AG04450 (cell line): ENCODE results near the gene PDLIM4. TPM values are rescaled to one million over a fixed set of nuclear protein-coding genes. Genes with fewer than 3 reads are reported as not detected.

Experiments
- CTCF ChIA-PET: fragments of 300-600, 350-600 bp; formaldehyde crosslinking; extraction: SDS; loops from one replicate; lab custom pipeline; 2022; ENCODE audit warnings: antibody characterized with exemption, inconsistent platforms; lab: Charles Lee
- POLR2A ChIA-PET: fragments of 350-600 bp; formaldehyde crosslinking; extraction: SDS; loops from one replicate; lab custom pipeline; 2021; ENCODE audit warnings: antibody characterized with exemption, inconsistent platforms; lab: Yijun Ruan, JAX
- DNase-seq: peaks from one replicate; pipeline ENCODE4 v3.0.0-alpha.2; 2011; ENCODE audit warnings: low read depth, low spot score
- H3K27ac ChIP-seq: one replicate; pipeline ENCODE4 v1.5.1; 2012; ENCODE audit warnings: low read depth, low read length, control low read depth
- H3K27me3 ChIP-seq: one replicate; pipeline ENCODE4 v1.6.0; 2012; ENCODE audit warnings: low read length; ENCODE audit not compliant: control insufficient read depth, insufficient read depth
- H3K4me3 ChIP-seq: 2 replicates; pipeline ENCODE4 v1.5.1; 2011; ENCODE audit warnings: mild to moderate bottlenecking, low read depth, low read length, control low read depth
- H3K9me3 ChIP-seq: 2 replicates; pipeline ENCODE4 v1.5.1; 2012; ENCODE audit warnings: low read length; ENCODE audit not compliant: control insufficient read depth, insufficient read depth
- polyA minus RNA-seq: library from RNA; depleted of rRNA, polyadenylated mRNA; stranded (reverse); fragments of >200 nt; gene quantifications from 2 replicates; pipeline ENCODE4 v1.2.3, GENCODE V29; 2011; rRNA and poly(A)+ RNA removed
- polyA plus RNA-seq: library from polyadenylated mRNA; depleted of rRNA; stranded (reverse); fragments of >200 nt; gene quantifications from 2 replicates; pipeline ENCODE4 v1.2.3, GENCODE V29; 2011; rRNA removed
- TF ChIP-seq, protein P1 (sequence below): IDR thresholded peaks from 2 replicates; pipeline ENCODE4 v1.5.1; 2011; ENCODE audit warnings: low read depth, low read length, control low read depth, inconsistent platforms

Gene PDLIM4, protein sequence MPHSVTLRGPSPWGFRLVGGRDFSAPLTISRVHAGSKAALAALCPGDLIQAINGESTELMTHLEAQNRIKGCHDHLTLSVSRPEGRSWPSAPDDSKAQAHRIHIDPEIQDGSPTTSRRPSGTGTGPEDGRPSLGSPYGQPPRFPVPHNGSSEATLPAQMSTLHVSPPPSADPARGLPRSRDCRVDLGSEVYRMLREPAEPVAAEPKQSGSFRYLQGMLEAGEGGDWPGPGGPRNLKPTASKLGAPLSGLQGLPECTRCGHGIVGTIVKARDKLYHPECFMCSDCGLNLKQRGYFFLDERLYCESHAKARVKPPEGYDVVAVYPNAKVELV
- polyA plus RNA-seq, result 43.4 and 64.2 TPM in 2 replicates
- 52.0 and 86.8 TPM in 2 replicates for polyA minus RNA-seq

DNA sequence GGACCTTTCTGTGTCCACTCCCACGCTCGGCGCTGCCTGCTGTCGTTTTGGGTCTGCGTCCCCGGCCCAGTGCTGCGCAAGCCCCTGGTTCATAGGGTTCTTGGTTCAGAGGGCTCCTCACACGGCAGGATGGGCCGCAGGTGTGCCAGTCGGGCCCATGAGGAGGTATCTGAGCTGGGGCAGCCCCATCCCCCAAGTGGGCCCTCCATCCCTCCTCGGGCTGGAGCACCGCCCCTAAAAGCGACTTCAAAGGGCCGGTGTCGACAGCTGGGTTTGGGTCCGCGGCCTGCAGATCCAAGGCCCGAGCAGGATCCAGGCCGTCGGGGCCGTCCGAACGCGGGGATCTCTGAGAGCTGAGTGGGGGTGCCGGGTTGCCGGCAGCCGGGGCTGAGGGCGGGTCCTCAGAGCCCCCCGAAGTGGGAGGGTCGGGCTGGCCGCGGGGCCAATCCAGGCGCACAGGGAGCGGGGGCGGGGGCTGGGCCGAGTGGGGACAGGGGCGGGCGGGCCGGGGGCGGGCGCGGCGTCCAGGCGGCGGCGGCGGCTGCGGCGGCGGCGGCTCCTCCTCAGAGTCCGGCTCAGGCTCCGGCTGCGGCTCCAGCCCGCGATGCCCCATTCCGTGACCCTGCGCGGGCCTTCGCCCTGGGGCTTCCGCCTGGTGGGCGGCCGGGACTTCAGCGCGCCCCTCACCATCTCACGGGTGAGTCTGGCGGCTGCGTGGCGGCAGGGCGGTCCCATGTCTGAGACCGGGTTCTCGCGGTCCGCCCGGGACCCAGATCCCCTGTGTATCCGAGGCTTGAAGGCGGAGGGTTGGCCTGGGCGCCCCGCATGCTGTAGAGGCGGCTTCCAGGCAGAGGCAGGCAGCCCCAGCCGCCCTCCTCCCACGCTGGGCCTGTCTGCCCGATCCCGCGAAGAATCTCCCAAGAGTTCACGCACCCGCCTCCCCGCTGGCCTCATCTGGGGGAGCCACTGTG is at the start of gene PDLIM4:
Gene PDLIM4 (plus strand): TSS at position 566 of the 971 bp plus-strand sequence. CDS start 39 bp downstream, at position 605.
- TF ChIP-seq, protein P1, sequence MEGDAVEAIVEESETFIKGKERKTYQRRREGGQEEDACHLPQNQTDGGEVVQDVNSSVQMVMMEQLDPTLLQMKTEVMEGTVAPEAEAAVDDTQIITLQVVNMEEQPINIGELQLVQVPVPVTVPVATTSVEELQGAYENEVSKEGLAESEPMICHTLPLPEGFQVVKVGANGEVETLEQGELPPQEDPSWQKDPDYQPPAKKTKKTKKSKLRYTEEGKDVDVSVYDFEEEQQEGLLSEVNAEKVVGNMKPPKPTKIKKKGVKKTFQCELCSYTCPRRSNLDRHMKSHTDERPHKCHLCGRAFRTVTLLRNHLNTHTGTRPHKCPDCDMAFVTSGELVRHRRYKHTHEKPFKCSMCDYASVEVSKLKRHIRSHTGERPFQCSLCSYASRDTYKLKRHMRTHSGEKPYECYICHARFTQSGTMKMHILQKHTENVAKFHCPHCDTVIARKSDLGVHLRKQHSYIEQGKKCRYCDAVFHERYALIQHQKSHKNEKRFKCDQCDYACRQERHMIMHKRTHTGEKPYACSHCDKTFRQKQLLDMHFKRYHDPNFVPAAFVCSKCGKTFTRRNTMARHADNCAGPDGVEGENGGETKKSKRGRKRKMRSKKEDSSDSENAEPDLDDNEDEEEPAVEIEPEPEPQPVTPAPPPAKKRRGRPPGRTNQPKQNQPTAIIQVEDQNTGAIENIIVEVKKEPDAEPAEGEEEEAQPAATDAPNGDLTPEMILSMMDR, result no peak
- Histone ChIP-seq H3K4me3 (peak within 1 kb of the TSS; percentile 81), H3K27ac (peak within 1 kb of the TSS; percentile 99), H3K9me3 (no peaks in the 10 kb centered on the region; the same call in 1 of the 2 replicates), H3K27me3 (no peaks in the 10 kb centered on the region)
- DNase-seq, result no peak
- CTCF ChIA-PET, result interaction anchor here (9.7 kb wide), 1 partner anchor 19 kb away, joined by 55 read pairs; no protein-coding TSS in a partner anchor
- POLR2A ChIA-PET, result interaction anchor here (1.4 kb wide), 2 partner anchors 32 to 36 kb away, joined by 5 to 6 read pairs; partner anchors contain the start of gene SLC22A4

DNA sequence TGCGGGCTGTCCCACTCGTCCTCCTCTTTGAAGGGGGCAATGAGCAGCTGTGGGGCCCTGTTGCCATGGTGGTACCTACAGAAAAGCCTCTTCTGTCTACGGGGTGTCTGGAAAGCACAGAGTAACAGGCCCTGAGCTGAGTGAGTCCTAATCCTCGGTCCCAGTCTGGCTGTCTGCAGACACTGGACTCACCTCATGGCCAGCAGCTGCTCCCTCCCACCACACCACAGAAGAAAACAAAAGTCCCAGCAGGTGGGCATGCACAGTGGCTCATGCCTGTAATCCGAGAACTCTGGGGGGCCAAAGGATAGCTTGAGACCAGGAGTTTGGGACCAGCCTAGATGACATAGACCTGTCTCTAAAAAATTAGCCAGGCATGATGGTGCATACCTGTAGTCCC is 49.7 kb upstream of the PDLIM4 start:
- POLR2A ChIA-PET, result interaction anchor here (0.6 kb wide), 1 partner anchor 17 kb away, joined by 5 read pairs; no protein-coding TSS in a partner anchor
- CTCF ChIA-PET, result interaction anchor here (1.7 to 3.1 kb wide), 3 partner anchors 17 to 144 kb away, joined by 6 to 18 read pairs (median 7); no protein-coding TSS in a partner anchor

DNA sequence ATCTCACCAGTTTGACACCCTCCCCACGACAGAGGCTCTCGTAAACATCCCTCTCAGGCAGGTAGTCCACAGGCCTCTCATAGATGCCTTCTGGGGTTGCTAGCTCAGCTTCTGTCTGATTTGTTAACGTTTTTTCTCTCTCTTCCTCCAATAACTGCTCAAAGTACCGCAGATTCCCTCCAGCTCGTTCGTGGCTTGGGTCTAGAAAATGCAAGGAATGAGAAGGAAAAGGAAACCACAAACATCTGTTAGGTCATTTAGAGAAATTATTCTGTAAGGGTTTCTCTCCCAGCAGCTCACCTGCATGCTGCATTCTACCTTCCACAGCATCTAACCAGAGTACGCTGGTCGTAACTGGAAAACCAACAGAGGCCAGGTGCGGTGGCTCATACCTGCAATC is 48.4 kb upstream of the PDLIM4 start:
- H3K27me3 ChIP-seq, result no peaks in the 10 kb centered on the region
- ChIA-PET POLR2A (interaction anchor here (0.7 to 1.0 kb wide), 2 partner anchors 12 to 114 kb away, joined by 3 read pairs; no protein-coding TSS in a partner anchor), CTCF (interaction anchor here (1.3 to 1.8 kb wide), 2 partner anchors 19 to 145 kb away, joined by 3 to 7 read pairs; no protein-coding TSS in a partner anchor)
- no peak for DNase-seq
- H3K27ac ChIP-seq, result peak overlapping the region; percentile 61
- TF ChIP-seq, protein P1, result no peak
- no peak overlapping the region for H3K4me3 ChIP-seq
- H3K9me3 ChIP-seq, result no peaks in the 10 kb centered on the region

More for the DNA sequence above, 49.7 kb upstream of the PDLIM4 start:
- H3K27me3 ChIP-seq, result no peaks in the 10 kb centered on the region
- no peak overlapping the region for H3K27ac ChIP-seq
- H3K4me3 ChIP-seq, result no peak overlapping the region
- TF ChIP-seq, protein P1, result no peak
- no peak for DNase-seq
- H3K9me3 ChIP-seq, result no peaks in the 10 kb centered on the region

DNA sequence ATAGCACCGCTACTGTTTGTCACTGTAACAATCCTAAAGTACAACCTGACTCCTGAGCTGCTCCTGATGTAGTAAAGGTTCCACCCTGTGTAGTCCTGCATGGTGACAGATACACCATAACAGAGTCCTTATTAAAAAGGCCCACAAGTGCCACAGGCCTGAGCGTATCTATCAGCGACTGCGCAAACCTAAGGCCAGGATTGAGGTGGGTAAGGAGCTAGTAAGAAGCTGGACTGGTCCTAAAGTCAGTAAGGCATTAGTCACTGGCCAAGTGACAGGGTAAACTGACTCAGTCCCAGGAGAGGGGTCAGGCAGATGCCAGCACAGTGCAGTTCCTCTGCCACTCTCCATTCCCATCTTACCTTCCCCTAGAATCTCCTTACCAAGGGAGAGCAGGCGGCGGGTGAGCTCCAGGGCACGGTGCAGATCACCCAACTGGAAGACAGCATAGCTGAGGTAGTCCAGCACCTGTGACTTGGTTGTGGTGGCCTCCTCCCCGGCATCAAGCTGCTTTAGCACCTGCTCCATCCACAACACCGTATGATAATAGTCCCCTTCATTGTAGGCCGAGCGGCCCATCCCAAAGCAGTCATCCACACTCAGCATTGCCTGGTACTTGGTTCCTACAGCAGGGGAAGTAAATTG is 47.5 kb upstream of the PDLIM4 start:
- no peaks in the 10 kb centered on the region for H3K27me3 ChIP-seq
- TF ChIP-seq, protein P1, result no peak
- no peak overlapping the region for H3K27ac ChIP-seq
- no peaks in the 10 kb centered on the region for H3K9me3 ChIP-seq
- ChIA-PET CTCF (interaction anchor here (1.4 to 2.9 kb wide), 2 partner anchors 20 to 28 kb away, joined by 6 to 15 read pairs; no protein-coding TSS in a partner anchor), POLR2A (no interaction called here)
- no peak for DNase-seq
- H3K4me3 ChIP-seq, result no peak overlapping the region
